Renal cortical epithelial cell (primary cell): ENCODE data around the gene TAAR1. TPM values are rescaled to one million over a fixed set of nuclear protein-coding genes. Genes with fewer than 3 reads are reported as not detected.
"Not testable (repeated sequence)": the region's sequence is repeated elsewhere in the genome, so short reads cannot be mapped to it uniquely, and the experiment has no call there.

Experiments
- DNase-seq: peaks from one replicate; pipeline ENCODE4 v3.0.0-alpha.2; 2011; ENCODE audit warnings: low read depth
- total RNA-seq: library from RNA; depleted of rRNA; stranded (reverse); fragments of >200 nt; gene quantifications from 2 replicates; pipeline ENCODE4 v1.2.3, GENCODE V29; 2014

Gene TAAR1
- total RNA-seq, 1 donor from 2014 or later: not detected

DNA sequence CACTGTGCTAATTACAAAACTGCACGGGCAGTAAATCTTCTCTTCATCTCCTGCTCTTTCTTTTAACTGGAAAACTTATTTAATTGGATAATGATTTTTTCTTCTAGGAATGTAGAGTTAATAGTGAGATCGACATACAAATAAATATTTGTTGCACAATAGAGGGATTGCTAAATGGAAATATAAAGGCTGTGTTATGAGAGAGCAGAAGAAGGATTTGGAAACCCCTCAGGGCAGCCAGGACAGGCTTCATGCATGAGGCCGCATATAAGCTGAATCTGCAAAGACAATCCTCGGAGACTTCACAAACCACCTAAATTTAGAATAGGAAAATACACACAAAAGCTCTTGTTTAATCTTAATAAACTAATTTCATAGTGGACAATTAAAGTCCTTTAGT, 2.9 kb upstream of the TAAR1 start:
- no peak for DNase-seq

DNA sequence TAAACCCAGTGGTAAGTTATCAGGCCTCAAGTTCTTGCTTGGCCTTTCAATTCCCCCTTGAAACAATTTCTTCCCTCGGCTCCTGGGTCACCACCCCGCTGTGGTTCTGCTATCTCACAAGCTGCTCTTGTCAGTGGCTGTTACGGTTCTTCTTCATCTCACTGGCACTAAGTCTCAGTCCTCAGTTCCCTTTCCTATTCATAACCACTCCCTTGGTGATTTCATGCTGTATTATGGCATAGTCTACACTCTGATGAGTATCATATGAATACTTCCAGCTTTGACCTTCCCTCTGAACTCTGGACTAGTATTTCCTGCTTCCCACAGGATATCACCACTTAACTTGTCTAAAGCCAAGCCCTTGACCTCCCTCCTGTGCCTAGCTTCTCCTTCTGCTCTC, 7.9 kb downstream of the TAAR1 start:
- no peak for DNase-seq

DNA sequence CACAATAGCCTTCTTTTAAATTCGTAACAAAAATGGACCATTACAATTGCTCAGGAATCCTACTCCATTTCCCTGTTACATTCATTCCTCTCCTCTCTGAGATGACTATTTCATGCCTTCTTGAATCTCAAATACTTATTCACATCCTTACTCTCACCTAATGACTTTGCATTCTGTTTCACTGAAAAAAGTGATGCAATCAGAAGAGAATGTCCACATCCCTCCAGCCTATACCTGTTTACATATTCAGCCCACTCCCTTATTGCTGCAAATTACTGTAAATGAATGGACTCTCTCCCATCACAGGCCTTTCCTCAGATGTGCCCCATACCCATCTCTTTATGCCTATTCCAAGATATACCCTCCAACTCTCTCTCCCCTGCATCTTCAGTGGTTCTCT, 8.6 kb downstream of the TAAR1 start:
- peak; percentile 81 for DNase-seq

DNA sequence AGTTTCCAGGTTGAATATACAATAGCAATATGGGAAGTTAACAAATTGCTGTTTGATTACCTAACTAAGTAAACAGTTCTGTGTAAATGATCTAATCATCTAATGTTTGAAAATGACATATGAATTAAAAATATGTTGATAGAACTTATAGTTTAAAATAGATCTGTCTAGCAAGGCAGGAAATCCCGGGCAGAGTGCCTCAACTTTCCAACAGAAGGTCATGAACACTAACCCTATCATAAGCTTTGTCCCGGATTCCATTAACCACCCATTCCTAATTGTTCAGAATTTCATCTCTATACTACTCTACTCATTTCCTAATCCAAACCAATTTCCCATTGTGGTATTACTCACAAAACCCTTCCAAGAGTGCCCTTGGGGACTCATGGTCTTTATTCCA, 10.2 kb downstream of the TAAR1 start:
- no peak for DNase-seq

DNA sequence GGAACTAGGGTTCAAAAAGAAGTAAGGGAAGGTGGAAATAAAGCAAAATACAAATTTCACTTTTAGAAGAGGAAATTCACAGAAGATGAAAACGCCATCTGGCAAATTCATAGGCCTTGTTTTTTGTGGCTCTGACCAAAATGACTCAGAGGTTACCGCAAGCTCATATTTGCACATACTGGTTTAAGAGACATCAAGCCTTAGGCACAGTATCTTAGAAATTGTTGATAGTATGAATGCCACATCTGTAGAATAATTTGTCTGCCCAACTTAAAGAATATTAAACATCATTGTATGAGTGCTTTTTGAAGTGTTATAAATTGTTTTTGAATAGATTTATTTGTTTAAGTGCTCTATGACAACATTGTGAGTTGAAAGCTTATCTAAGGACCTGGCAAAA, 10.6 kb downstream of the TAAR1 start:
- peak; percentile 61 for DNase-seq

DNA sequence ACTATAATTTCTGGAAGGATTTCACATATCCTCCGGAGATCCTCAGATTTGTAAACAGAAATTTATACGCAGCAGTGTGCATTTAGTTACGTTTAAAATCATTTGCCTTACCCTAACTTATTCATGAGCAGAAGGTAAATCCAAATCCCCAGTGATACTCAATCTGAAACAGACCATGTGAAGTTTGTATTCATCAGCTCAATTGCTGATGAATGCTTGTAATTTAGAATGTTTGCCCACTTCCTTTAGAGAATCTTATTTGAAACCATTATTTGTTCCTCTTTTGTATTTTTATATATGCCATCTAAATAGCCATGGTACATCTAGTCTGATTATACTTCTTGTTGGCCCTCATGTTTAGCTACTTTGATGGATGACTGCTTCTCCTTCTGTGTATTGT, 15.4 kb downstream of the TAAR1 start:
- no peak for DNase-seq

DNA sequence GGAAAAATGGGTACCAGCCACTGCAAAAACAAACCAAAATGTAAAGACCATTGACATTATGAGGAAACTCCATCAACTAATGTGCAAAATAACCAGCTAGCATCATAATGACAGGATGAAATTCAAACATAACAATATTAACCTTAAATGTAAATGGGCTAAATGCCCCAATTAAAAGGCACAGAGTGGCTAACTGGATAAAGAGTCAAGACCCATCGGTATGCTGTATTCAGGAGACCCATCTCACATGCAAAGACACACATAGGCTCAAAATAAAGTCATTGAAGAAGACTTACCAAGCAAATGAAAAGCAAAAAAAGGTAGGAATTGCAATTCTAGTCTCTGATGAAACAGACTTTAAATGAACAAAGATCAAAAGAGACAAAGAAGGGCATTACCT, 21.8 kb downstream of the TAAR1 start:
- not testable (repeated sequence) for DNase-seq

DNA sequence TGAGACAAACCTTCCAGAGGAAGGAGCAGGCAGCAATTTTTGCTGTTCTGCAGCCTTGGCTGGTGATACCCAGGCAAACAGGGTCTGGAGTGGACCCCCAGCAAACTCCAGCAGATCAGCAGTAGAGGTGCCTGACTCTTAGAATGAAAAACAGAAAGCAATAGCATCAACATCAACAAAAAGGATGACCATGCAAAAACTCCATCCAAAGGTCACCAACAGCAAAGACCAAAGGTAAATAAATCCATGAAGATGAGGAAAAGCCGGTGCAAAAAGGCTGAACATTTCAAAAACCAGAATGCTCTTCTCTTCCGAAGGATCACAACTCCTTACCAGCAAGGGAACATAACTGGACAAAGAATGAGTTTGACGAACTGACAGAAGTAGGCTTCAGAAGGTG, 23.1 kb downstream of the TAAR1 start:
- DNase-seq: not testable (repeated sequence)

DNA sequence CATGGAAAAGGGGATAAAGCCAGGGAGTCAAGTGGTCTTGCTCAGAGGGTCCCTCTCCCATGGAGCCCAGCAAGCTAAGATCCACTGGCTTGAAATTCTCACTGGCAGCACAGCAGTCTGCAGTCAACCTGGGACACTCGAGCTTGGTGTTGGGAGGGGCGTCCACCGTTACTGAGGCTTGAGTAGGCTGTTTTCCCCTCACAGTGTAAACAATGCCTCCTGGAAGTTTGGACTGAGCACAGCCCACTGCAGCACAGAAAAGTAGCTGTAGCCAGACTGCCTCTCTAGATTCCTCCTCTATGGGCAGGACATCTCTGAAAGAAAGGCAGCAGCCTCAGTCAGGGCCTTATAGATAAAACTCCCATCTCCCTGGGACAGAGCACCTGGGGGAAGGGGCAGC, 23.7 kb downstream of the TAAR1 start:
- not testable (repeated sequence) for DNase-seq

DNA sequence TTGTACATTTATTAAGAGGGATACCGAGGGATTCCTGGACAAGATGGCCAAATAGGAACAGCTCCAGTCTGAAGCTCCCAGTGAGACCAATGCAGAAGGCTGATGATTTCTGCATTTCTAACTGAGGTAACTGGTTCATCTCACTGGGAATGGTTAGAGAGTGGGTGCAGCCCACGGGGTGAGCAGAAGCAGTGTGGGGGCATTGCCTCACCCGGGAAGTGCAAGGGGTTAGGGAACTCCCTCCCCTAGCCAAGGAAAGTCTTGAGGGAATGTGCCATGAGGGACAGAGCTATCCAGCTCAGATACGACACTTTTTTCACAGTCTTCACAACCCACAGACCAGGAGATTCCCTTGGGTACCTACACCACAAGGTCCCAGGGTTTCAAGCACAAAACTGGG, 24.2 kb downstream of the TAAR1 start:
- DNase-seq: no peak

DNA sequence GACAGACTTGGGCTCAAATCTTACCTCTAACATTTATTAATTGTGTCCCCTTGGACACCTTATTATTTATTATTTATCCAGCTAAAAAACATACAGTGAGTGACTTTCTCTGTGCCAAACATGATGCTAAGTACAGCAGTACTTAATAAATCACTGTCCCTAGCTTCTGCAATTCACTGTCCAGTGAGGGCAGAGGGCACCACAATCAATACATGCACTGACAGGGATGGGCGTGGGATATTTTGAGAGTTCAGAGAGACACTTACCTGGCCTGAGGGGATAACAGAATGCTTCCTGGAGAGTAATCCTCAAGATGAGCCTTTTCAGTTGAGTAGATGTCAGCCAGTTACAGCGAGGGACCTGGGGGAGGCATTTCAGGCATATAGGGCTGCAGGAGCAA, 25.6 kb downstream of the TAAR1 start:
- DNase-seq: no peak

DNA sequence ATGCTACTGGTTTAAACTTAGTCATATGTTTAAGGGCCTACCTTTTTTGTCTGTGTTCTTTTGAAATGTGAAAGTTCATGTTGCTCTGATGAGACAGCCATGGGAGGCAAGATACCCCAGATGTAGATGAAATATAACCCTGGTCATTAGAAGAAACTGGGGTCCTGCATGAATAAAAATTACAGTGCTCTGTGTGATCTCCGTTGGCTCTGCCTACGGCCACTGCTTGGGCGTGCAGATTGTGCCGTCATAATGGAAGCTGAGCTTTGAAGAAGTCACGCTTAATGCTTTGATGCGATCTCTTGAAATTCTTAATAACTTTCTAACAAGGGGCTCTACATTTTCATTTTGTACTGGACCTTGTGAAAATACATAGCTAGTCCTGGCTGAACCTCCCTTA, 34.8 kb downstream of the TAAR1 start, which contains the start of gene TAAR2:
TSS of gene TAAR2 (minus strand) at position 101 of the 400 bp plus-strand sequence. CDS start at position 101, 0 bp downstream.
- no peak for DNase-seq

DNA sequence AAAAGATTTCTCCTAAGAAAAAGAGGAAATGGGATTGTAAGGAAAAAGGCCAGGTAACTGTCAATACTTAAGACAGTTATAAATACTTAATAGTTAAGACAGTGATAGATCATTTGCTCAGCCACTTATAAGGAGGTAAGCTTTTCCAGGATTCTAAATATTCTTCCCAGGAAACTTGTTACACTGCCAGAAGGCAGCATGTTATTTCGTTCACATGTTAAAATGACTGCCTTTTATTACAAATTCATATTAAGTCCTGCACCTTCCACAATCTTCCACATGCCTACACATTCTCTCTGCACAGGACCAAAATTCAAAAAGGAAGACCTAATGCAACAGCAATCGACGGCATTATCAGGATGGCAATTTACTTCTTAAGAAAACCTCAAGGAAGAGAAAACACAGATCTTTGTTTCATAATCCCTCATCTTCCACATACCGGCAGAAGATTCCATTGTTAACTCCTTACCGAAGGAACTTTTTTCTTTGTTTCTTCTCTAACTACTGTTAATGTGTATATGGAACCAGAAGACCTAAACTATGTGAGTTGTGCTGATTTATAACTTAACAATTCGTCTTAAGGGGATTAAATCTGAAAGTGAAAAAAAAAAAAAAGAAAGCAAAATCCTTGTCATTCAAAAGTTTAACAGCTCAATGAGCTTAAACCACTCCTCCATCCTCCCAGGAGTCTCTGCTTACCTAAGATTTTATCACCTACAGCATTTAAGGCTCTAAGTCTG, 35.7 kb downstream of the TAAR1 start:
- DNase-seq: peak; percentile 79

DNA sequence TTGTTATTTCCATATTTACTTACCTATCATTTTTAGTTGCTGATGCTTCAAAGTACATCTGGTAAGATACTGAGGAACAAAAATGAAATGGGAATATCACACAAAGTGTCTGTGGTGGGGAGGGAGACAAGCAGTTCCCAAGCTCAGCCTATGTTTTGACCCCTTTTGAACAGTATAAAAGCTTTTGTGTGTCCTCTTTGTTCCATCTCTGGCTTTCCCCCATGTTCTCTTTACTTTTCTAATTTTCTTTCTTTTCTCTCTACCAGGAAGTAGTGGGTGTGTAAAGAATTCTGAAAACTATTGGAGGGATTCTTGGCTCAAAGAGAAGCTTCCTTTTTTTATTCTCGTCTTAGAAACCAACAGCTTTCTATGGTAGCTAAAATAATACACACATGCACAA, 42.3 kb downstream of the TAAR1 start:
- no peak for DNase-seq

DNA sequence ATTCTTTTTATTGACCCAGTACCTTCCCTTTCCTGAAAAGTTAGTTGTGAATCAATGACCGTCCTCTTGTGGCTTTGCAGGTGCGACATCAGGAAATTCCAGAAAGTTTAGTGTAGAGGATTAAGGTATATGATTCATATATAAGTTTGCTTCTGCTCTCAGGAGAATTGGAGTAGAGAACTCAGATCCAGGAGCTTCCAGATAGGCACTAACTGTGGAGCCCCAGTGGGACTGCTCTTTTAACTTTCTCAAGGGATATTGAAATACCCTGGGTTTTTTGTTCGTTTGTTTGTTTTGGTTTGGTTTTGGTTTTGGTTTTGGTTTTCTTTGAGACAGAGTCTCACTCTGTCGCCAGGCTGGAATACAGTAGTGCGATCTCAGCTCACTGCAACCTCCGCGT, 44.4 kb downstream of the TAAR1 start:
- DNase-seq: no peak

DNA sequence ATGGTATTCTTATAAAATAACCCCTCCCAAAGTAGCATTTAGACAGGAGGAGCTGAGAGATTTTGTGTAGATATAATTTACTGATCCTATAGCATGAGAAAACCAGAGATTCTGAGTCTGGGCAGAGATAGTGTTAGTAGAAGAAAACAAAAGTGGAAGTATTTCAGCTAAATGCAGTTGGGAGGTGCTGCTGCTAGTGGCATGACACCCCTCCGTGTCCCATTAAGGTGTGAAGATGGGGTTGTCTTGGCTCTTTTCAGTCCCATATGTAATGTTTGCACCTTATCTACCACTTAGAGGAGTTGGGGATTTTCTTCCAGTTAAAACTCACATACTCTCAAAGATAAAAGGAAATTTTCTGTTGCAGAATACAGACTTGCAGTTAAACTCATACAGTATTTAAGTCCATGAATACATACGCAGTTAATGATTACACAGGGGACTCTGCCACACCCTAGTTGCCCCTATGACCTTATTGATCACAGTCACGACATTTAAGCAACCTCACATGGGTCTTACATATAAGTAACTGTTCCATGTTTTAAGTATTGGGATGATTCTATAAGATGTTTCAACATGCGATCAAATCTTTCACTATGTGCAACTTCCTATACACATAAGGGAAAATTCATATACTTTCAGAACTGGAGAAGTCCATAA, 46.4 kb downstream of the TAAR1 start:
- no peak for DNase-seq

DNA sequence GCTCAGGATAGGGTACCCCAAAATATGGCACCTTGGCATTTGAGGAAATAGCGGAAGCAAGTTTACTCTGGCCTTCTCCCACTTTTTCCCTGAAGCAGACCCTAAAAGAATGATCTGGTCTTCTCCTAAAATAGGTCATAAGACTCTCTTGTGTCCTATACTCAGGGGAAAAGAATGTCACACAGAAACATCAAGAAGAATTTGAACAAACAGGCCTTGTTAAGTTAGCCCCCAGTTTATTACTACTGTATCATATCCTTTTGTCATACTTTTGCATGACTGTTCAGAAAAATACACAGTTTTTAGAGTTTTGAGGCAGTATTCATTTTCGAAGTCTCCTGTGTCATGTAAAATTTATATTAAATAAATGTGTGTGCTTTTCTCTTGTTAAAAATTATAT, 47.4 kb downstream of the TAAR1 start:
- no peak for DNase-seq

DNA sequence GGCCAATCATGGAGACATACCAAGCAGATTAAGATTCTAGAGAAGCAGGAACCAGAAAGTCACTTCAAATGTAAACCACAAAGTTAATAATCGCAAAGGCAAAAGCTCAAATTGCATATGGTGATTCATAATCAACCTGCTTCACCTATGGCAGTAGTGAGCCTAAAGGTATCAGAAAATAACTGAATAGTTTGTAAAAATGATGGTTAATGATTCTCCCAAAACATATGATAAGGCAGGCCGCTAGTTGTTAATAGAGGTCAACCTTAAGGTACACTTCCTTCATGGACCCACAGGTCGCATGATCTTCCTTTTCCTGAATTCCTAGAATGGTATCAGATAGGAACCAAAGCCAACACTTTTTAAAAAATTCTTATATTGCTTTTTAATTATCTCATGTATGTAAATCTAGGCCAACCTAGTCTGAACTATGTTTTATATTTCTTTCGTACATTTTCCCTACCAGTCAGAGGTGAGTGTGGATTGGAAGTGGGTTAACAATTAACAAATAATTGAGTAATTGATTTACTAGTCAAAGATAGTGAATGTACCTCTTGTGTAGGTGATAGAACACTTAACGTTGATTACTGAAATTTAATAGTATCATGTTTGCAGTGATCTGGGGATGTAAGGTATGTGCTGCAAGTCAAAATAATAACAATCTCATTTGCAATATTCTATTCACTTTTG, 51.3 kb downstream of the TAAR1 start:
- DNase-seq: peak; percentile 91

DNA sequence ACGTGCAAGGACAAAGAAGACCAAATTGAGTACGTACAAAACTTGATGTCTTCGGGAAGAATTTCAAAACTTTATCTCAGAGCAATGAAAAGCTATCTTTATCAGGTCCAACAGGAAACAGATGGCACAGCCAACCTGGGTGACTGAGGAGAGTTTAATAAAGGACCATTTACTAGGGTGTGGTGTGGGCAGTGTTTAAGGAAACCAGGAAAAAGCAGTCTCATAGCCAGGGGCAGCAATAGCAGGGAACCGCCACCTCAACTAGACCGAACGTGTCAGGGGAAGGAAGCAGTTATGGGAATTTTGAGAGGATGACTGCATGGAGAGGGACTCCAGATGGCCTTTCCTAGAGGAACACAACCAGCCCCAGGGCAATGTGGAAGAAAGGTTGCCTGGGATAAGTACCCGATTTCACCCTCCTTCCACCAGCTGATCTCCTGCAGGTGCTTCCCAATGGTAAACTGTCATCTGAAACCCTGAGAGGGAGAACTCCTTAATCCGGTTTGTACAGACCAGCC, 54.3 kb downstream of the TAAR1 start:
- DNase-seq: no peak

DNA sequence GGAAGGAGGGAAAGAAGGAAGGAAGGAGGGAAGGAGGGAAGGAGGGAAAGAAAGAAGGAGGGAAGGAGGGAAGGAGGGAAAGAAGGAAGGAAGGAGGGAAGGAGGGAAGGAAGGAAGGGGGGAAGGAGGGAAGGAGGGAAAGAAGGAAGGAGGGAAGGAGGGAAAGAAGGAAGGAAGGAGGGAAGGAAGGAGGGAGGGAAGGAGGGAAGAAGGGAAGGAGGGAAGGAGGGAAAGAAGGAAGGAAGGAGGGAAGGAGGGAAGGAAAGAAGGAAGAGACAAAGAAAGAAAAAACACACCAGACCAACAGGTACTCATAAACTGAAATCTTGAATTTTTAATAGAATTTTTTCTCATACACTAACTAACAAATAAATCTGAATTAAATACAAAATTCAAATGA, 58.1 kb downstream of the TAAR1 start:
- not testable (repeated sequence) for DNase-seq

DNA sequence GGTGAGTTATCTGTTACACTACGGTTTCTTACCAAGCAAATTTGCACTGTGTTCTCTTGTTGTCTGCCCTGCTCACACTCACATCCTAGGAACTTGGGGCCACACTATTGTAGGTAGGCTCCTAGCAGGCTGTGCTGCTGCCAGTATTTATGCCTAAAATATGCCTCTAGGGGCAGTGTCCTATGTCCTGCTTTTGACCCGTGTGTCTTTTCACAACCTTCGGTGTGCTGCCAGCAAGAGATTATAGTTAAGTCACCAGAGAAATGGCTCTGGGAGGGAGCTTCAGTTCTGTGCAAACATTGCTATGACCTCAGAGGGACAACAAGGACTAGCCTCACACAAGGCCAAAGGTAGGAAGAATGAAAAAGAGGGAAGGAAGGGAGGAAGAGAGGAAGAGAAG, 60.5 kb downstream of the TAAR1 start:
- peak; percentile 11 for DNase-seq

DNA sequence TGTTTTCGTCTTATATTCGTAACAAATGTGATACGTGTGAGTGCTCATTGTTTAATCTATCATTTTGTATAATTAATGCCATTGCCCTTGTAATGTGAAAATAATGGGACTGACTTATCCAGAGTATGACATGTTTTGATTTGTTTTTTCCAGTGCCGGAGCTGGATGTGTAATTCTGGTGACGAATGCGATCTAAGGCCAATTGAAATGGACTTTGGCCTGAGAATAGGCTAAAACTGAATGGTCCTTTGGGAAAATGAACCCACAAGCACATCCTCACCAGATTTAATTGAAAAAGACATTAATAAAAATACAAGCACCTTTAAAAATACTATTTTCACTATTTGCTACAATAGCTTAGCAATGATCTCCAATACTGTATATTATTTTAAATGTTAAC, 62.8 kb downstream of the TAAR1 start:
- DNase-seq: no peak
